Activated B cell treated with CpG ODN at 0.5 μM for 24 hours (primary cell): ENCODE results near the gene ADAM8. TPM values are rescaled to one million over a fixed set of nuclear protein-coding genes. Genes with fewer than 3 reads are reported as not detected.

Source experiments
- ATAC-seq: fragments of 200-7000 bp; cut with Tn5 transposase; one replicate; pipeline ENCODE4 v1.10.0; 2021; ENCODE audit warnings: low read depth, mild to moderate bottlenecking, moderate library complexity
- CTCF ChIA-PET: fragments of 350-600 bp; sonication (Branson Sonifier 250); formaldehyde crosslinking; loops from one replicate; lab custom pipeline; 2021; ENCODE audit warnings: antibody characterized with exemption; lab: Charles Lee
- POLR2A ChIA-PET: fragments of 350-600 bp; sonication (Branson Sonifier 250); formaldehyde crosslinking; loops from one replicate; lab custom pipeline; 2021; ENCODE audit warnings: antibody characterized with exemption; lab: Charles Lee
- DNase-seq: peaks from one replicate; pipeline ENCODE4 v3.0.0; 2022
- H3K27ac Mint-ChIP-seq: one replicate; pipeline ENCODE4 v1.8.0; 2020; ENCODE audit warnings: mixed read lengths
- H3K27me3 Mint-ChIP-seq: one replicate; pipeline ENCODE4 v1.8.0; 2021; ENCODE audit warnings: mixed read lengths
- H3K36me3 Mint-ChIP-seq: one replicate; pipeline ENCODE4 v1.8.0; 2021; ENCODE audit warnings: low read depth, mixed read lengths
- H3K4me1 Mint-ChIP-seq: one replicate; pipeline ENCODE4 v1.8.0; 2021; ENCODE audit warnings: mixed read lengths
- H3K4me3 Mint-ChIP-seq: one replicate; pipeline ENCODE4 v1.8.0; 2020; ENCODE audit warnings: mild to moderate bottlenecking, mixed read lengths
- H3K9me3 Mint-ChIP-seq: one replicate; pipeline ENCODE4 v1.8.0; 2020; ENCODE audit warnings: mixed read lengths
- intact Hi-C: fragments of 100-400 bp; cut with micrococcal nuclease; formaldehyde crosslinking; loops from one replicate; pipeline ENCODE4 v1.15.1; 2024
- total RNA-seq: library from RNA; stranded (reverse); gene quantifications from 2 replicates; pipeline ENCODE4 v1.2.3, GENCODE V29; 2022
- TF ChIP-seq, protein P1 (sequence below): fragments of 200-600 bp; IDR thresholded peaks from one replicate; pipeline ENCODE4 v1.8.0; 2022; ENCODE audit warnings: antibody characterized with exemption, mild to moderate bottlenecking

ADAM8 gene
- total RNA-seq, 1 donor from 2014 or later: 152 TPM

DNA sequence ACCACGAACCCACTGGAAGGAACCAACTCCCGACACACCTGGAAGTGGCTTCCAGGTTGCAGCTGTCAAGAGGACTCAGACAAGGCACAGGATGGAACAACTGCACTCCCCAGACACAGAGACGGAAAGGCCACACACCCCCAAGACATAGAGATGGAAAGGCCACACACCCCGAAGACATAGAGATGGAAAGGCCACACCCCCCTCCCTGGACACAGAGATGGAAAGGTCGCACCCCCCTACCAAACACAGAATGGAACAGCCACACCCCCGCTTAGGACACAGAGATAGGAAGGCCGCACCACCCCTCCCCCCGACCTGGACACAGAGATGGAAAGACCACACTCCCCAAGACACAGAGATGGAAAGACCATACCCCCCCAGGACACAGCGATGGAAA is 39.6 kb upstream of the ADAM8 start:
- Mint-ChIP-seq H3K4me3 (no peak overlapping the region), H3K27me3 (peaks cover 17% of the 10 kb centered on the region), H3K36me3 (peaks cover 18% of the 10 kb centered on the region), H3K9me3 (peaks cover 8% of the 10 kb centered on the region), H3K27ac (no peak overlapping the region), H3K4me1 (peaks cover 13% of the 10 kb centered on the region)
- ChIA-PET POLR2A (no interaction called here), CTCF (no interaction called here)
- ATAC-seq (no peak), DNase-seq (no peak)
- intact Hi-C loops: no loop called here
- TF ChIP-seq, protein P1, sequence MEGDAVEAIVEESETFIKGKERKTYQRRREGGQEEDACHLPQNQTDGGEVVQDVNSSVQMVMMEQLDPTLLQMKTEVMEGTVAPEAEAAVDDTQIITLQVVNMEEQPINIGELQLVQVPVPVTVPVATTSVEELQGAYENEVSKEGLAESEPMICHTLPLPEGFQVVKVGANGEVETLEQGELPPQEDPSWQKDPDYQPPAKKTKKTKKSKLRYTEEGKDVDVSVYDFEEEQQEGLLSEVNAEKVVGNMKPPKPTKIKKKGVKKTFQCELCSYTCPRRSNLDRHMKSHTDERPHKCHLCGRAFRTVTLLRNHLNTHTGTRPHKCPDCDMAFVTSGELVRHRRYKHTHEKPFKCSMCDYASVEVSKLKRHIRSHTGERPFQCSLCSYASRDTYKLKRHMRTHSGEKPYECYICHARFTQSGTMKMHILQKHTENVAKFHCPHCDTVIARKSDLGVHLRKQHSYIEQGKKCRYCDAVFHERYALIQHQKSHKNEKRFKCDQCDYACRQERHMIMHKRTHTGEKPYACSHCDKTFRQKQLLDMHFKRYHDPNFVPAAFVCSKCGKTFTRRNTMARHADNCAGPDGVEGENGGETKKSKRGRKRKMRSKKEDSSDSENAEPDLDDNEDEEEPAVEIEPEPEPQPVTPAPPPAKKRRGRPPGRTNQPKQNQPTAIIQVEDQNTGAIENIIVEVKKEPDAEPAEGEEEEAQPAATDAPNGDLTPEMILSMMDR: no peak

DNA sequence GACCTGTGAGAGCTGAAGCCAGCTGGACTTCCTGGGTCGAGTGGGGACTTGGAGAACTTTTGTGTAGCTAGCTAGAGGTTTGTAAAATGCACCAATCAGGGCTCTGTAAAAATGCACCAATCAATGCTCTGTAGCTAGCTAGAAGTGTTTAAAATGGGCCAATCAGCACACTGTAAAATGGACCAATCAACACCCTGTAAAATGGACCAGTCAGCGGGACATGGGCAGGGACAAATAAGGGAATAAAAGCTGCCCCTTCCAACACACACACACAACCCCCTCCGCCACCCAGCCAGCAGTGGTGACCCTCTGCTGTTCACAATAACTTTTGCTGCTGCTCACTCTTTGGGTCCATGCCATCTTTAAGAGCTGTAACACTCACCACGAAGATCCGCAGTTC is 39.2 kb upstream of the ADAM8 start:
- peaks cover 4% of the 10 kb centered on the region for H3K9me3 Mint-ChIP-seq
- H3K27me3 Mint-ChIP-seq: peaks cover 17% of the 10 kb centered on the region
- DNase-seq (no peak), ATAC-seq (no peak)
- TF ChIP-seq, protein P1: no peak
- H3K4me3 Mint-ChIP-seq: no peak overlapping the region
- intact Hi-C loops: no loop called here
- no peak overlapping the region for H3K27ac Mint-ChIP-seq
- POLR2A ChIA-PET: no interaction called here
- CTCF ChIA-PET: no interaction called here
- peaks cover 23% of the 10 kb centered on the region for H3K36me3 Mint-ChIP-seq
- peaks cover 13% of the 10 kb centered on the region for H3K4me1 Mint-ChIP-seq

DNA sequence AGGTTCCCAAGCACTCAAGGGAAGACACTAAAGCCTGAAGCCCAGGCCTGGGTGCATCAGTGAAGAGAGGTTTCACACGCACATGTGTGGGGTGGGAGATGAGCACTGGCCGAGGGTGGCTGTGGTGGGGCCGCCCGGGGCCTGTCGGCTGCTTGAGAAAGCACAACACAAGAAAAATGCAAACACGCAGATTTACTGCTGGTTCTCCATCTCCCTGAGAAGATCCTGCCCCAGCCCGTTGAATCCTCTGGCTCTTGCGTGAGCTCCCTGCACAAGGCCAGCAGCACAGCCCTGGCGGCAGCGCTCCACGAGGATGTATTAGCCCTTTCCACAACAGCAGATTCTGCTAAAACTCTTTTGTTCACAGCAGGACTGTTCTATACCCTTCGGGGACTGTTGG is 38.2 kb upstream of the ADAM8 start:
- DNase-seq (no peak), ATAC-seq (no peak)
- ChIA-PET POLR2A (interaction anchor here (0.6 to 0.9 kb wide), 3 partner anchors 10 to 409 kb away, joined by 5 to 16 read pairs (median 6); no protein-coding TSS in a partner anchor), CTCF (interaction anchor here (0.8 to 1.3 kb wide), 4 partner anchors 12 to 293 kb away, joined by 3 to 4 read pairs (median 3); no protein-coding TSS in a partner anchor)
- no peak overlapping the region for H3K27ac Mint-ChIP-seq
- peaks cover 12% of the 10 kb centered on the region for H3K27me3 Mint-ChIP-seq
- H3K36me3 Mint-ChIP-seq: peaks cover 30% of the 10 kb centered on the region
- peaks cover 3% of the 10 kb centered on the region for H3K9me3 Mint-ChIP-seq
- TF ChIP-seq, protein P1: no peak
- H3K4me1 Mint-ChIP-seq: peaks cover 13% of the 10 kb centered on the region
- intact Hi-C loops: loop anchor here (1.0 to 5.0 kb wide), 2 partner anchors 13 to 182 kb away; no protein-coding TSS in a partner anchor
- H3K4me3 Mint-ChIP-seq: no peak overlapping the region

DNA sequence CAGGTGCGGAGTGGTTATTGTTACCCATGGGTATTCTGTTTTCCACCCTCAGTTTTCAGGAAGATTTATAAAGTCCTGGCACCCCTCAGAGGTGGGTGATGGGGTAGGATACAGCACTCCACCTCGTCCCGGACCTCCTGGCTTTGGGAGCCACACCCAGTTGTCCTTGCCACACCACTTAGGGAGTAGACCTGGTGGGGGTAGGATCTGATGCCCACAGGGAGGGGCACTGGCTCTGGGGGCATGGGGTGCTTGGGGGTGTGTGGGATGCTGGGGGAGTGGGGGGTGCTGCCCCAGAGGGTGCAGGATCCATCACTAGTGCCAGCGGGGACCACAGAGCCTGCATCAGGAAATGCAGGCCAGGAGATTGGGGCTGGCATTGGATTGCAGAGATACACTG is 36.5 kb upstream of the ADAM8 start:
- H3K4me3 Mint-ChIP-seq: no peak overlapping the region
- peaks cover 3% of the 10 kb centered on the region for H3K9me3 Mint-ChIP-seq
- ChIA-PET CTCF (interaction anchor here (1.5 kb wide), 1 partner anchor 15 kb away, joined by 4 read pairs; no protein-coding TSS in a partner anchor), POLR2A (no interaction called here)
- H3K27ac Mint-ChIP-seq: no peak overlapping the region
- peaks cover 5% of the 10 kb centered on the region for H3K27me3 Mint-ChIP-seq
- TF ChIP-seq, protein P1: no peak
- peaks cover 7% of the 10 kb centered on the region for H3K4me1 Mint-ChIP-seq
- DNase-seq: no peak
- ATAC-seq: no peak
- intact Hi-C loops: loop anchor here (5.0 kb wide), 1 partner anchor 184 kb away; no protein-coding TSS in a partner anchor
- H3K36me3 Mint-ChIP-seq: peaks cover 33% of the 10 kb centered on the region

DNA sequence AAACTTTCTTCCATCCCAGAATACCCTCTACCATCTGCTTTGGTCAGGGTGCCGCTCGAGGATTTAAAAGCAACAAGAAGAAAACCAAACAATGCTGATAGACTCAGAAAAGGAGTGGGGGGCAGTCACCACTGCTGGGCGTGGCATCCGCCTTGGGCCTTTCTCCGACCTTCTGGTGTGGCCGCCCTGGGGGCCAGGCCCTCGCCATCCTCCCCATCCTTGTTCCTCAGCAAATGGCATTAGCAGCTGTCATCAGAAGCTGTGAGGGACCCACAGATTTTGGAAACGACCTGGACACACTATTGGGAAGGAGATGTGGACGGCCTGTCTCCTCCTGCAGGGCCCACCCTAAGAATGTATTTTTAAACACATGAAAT is 36.1 kb upstream of the ADAM8 start:
- no peak for ATAC-seq
- Mint-ChIP-seq H3K36me3 (peaks cover 36% of the 10 kb centered on the region), H3K27me3 (peaks cover 5% of the 10 kb centered on the region), H3K4me1 (peaks cover 10% of the 10 kb centered on the region), H3K27ac (no peak overlapping the region), H3K4me3 (no peak overlapping the region), H3K9me3 (peaks cover 3% of the 10 kb centered on the region)
- ChIA-PET POLR2A (no interaction called here), CTCF (interaction anchor here (1.5 kb wide), 1 partner anchor 16 kb away, joined by 4 read pairs; no protein-coding TSS in a partner anchor)
- TF ChIP-seq, protein P1: no peak
- intact Hi-C loops: loop anchor here (5.0 kb wide), 1 partner anchor 185 kb away; no protein-coding TSS in a partner anchor
- DNase-seq: no peak
